HG03378 (cell line): ENCODE results near the gene PTGS2.

Experiments
- ATAC-seq: cut with Tn5 transposase; IDR thresholded peaks from one replicate; pipeline ENCODE4 v1.9.1; 2021; ENCODE audit warnings: mild to moderate bottlenecking, moderate library complexity; ENCODE audit not compliant: unreplicated experiment

Gene PTGS2

DNA sequence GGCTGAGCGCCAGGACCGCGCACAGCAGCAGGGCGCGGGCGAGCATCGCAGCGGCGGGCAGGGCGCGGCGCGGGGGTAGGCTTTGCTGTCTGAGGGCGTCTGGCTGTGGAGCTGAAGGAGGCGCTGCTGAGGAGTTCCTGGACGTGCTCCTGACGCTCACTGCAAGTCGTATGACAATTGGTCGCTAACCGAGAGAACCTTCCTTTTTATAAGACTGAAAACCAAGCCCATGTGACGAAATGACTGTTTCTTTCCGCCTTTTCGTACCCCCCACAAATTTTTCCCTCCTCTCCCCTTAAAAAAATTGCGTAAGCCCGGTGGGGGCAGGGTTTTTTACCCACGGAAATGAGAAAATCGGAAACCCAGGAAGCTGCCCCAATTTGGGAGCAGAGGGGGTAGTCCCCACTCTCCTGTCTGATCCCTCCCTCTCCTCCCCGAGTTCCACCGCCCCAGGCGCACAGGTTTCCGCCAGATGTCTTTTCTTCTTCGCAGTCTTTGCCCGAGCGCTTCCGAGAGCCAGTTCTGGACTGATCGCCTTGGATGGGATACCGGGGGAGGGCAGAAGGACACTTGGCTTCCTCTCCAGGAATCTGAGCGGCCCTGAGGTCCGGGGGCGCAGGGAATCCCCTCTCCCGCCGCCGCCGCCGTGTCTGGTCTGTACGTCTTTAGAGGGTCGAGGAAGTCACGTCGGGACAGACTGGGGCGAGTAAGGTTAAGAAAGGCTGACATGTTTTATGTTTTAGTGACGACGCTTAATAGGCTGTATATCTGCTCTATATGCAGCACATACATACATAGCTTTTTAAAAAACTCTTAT lies at the start of gene PTGS2:
Gene PTGS2 (minus strand): TSS at position 179 of the 817 bp plus-strand sequence. CDS start 133 bp downstream, at position 46.
- peak; percentile 92 for ATAC-seq

DNA sequence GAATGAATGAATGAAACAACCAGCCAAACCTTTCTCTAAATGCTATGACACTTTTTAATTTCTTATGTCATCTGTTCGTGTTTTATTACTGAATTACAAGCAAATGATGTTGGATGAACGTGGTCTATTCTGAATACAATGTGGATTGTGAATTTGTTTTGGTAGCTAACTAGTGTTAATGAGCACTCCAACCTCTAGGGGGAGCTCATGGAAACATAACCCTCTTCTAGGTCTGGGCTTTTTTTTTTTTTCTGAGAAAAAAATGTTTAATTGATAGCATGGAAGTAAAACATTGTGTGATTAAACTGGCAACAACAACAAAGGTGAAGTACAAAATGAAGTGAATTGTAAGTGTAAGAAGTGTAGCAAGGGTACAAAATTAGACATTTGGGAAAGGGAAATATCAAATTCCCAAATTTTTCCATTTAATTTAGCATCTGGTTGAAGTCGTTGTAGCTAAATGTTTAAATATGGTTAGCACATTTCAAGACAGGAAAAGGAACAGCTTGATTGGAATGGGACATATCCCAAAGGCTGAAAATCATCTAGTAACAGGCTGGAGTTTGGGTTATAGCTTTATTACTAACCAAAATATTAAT lies 42.6 kb upstream of the PTGS2 start:
- peak; percentile 79 for ATAC-seq

DNA sequence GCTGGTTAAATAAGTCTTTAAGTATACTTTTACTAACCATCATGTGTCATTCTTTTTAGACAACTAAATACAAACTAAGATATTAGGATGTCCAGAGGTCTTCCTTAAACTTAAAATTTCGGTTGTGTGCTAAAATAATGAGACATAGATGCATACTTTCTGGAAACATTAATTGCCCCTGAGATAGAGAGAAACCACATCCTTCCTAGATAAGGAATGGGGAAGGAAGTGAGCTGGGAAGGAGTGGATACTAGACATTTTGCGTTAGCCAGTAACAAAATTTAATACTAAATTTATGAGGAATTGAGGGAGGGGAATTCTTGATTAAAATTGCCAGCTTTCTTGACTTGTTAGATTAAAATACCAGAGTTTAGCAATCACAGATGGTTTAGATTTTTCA lies 37.1 kb upstream of the PTGS2 start:
- ATAC-seq: no peak

DNA sequence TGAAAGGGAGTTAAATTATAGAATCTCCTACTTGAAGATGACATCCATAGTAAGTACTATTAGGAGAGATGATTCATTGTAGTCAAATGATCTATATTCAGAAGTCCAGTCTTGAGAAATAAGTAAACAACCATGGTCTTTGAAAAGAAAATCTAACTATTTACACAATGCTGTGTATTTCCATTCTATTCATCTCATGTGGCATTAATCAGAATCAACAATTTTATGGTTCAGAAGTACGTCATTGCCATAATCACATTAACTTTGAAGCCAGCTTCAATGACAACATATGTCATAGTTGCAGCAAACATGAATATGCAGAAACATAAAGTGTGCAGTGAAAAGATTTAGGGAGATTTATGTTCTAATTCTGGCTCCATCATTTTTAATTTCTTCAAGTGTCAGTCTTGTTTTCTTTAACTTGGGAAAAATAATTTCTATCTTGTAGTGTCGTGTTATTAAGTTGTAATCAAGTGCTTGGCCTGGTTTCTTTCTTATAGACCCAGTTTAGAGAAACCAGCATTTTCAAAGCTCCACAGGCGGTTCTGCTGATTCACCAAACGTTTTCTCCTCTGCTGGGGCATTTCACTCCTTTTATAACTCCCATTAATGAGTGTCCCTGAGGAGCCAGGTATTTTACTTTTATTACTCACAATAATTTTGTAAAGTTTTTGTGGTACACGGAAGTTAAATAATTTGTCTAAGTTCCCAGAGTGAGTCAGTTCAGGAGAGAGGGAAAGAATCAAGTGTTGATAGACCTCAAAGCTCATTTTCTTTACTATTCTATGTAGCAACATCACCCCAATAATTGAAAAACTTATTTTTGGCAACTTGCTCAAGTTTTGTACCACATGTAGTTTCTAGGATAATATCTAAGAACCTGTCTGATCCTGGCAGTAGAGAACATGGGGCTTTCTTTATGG lies 35.9 kb upstream of the PTGS2 start:
- no peak for ATAC-seq

DNA sequence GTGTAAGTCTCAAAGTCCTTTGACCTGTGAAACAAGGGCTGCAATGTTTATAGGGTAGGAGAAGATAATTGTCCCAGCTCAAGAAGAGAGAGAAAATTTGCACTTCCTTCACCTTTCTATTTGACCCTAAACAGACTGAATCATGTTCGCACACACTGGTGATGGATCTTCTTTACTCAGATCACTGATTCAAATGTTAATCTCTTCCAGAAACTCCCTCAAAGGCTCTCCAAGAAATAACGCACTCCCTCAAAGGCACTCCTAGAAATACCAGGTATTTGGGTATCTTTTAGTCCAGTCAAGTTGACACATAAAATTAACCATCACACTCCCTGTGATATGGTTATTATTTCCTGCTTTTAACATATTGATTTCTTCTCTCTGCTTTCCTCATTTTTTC lies 30.5 kb upstream of the PTGS2 start:
- ATAC-seq: no peak

DNA sequence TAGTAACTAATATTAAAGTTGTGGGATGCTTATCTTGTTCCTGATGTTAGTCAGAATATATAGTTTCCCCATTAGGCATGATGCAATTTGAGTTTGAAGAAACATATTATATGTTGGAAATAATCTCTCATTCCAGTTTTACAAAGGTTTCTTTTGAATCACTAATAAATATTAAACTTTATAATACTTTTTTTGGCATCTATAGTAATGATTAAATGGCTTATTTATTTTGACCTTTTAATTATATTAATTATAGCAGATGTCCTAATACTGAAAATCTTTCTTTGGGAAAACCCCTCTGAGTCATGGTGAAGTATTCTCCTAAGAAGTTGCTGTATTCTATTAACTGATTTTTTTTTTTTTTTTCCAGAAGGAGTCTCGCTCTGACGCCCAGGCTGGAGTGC lies 28.5 kb upstream of the PTGS2 start:
- no peak for ATAC-seq

DNA sequence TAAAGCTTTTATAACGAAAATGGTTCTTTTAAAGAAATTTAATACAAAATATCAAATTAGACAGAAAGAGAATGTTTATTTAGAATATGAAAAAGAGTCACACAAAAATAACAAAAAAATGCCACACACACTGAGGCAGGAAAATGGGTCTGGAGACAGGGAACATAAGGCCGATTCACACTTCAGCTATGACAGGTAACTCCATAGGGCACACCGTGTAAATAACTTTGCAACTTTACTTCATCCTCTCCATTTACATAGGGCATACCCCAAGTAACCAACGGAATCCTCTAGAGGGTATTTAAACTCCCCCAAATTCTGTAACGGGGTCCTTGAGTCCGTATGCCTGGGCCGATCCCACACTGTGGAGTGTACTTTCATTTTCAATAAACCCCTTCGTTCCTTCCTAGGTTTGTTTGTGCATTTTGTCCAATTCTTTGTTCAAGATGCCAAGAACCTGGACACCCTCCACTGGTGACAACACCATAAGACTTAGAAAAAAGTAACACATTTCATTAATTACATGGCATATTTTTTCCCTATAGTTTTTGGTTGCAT lies 23.1 kb upstream of the PTGS2 start:
- no peak for ATAC-seq

DNA sequence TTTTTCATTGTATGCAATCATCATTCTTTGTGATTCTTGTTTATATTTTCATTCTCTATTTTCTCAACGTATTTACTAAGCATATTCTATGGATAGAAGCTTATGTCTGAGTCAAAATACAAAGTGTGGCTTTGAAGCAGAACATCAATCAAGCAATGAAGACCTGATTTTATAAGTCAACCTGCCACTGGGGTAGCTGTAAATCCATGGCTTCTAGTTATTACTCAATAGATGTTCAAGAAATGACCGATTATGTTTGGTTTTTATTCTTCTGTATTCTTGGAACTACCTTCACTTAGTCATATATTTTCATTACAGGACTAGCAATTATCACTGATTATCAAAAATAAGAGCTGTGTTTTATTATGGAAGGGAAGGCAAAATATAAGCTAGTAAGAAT lies 20.5 kb upstream of the PTGS2 start:
- ATAC-seq: no peak

DNA sequence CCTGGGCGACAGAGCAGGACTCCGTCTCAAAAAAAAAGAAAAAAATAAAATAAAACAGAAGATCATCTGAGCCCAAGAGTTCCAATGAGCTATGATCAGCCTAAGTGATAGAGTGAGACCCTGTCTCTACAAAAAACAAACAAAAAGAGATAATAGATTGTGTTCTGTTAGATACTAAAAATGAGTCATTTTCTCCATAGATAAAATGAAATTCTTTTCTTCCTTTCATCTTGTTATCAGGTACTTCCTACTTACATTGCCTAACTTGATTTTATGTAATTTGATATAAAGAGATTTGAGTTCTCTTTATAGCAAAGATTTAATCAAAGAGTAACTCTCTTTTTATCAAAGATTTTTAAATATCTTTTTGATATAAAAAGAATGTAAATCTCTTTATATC lies 19.3 kb upstream of the PTGS2 start:
- ATAC-seq: no peak

DNA sequence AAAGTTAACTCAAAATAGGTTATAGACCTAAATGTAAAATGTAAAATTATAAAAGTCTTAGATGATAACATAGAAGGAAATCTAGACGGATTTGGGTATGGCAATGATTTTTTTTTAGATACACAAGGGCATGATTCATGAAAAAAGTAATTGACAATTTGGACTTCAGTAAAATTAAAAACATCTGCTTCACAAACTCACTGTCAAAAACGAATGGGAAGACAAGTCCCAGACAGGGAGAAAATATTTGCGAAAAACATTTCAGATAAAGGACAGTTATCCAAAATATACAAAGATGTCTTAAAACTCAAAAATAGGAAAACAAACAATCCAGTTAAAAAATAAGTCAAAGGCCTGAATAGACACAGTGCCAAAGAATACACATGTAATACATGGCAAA lies 9.7 kb upstream of the PTGS2 start:
- no peak for ATAC-seq

DNA sequence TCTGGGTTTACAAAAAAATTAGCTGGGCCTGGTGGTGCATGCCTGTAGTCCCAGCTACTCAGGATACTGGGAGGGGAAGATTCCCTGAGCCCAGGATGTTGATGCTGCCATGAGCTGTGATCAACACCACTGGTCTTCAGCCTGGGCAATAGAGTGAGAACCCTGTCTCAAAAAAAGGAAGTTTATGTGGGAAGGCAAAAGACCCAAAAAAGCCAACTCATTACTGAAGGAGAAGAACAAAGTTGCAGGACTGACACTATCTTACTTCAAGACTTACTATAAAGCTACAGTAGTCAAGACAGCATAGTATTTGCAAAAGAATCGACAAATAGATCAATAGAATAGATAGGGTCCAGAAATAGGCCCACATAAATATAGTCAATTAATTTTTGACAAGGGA lies 9.2 kb upstream of the PTGS2 start:
- no peak for ATAC-seq

DNA sequence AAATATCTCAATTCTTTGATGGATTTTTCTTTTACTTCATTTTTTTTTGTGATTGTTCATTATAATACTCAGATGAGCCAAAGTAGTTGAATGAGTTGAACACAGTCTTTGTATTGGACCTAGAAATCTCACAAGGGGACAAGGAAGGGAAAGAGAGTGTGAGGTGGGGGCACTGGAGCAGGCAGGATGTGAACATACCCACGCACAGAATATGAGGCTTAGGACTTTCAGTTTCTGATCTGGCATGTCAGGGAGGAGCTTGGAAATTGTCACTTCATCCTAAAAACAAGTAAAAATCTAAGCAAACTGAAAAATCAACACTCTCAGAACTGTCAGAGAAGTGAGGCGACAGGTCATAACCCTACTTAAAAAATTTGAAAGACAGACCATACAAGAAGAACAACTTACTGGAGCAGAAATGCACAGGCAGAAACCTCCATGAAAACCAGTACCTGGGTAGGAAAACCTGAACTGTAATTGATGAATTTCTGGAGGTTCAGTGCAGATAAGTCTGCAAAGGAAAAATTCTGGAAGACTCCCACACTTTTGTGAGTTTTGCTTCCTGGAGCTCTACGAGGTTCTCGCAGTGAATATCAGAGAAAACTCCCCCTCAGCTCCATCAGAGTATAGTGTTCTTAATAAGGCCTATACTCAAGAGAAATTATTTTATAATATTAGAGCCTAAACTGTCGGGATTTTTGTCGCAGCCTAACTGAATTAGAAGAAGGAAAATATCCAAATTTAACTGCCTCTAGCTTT lies 3.6 kb upstream of the PTGS2 start:
- ATAC-seq: no peak

DNA sequence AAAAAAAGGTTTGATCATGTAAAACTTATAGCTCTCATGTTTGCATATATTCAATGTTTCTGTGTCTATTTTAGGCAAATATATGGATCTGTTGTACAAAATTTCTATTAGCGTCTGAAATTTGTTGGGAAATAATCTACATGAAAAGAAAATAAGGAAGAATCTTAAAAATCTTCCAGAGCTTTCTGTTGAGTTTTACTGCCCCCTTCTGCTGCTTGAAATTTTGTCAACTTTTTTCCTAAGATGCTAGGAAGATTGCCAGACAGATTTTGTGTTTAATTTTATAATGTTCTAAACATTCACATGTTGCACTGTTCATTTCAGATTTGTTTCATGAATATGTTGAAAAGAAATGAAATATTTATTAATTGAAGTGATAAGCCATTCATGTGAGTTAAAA lies 2.5 kb upstream of the PTGS2 start:
- ATAC-seq: no peak

DNA sequence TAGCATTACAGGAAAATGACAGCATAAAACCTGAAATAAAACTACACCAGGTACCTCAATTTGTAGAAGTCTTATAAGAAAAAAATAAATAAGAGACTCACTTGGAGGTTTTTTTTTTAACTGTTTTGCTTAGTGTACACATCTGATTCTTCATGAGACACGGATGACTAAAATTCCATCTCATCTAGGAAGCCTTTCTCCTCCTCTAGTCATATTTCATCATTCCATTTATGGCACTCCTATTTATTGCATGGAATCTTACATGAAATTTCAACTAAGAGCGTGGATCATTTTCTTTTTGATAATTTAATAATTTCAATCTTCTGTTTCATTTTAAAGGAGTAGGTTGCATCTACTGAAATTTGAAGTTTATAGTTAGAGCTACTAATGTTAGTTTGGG lies 1.6 kb upstream of the PTGS2 start:
- no peak for ATAC-seq

DNA sequence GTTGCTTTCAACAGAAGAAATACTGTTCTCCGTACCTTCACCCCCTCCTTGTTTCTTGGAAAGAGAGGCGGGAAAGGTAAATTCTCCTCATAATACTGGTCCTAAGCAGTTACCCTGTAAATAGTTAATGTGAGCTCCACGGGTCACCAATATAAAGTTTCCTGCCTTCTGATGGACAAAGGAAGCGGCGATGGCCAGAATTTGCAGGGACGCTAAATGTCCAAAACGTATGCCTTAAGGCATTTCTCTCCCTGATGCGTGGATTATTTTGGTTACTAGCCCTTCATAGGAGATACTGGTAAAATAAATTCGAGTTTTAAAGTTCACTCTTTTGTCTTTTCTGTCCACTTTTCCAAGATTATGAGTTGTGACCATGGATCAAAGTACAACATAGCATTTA lies 898 bp upstream of the PTGS2 start:
- no peak for ATAC-seq

DNA sequence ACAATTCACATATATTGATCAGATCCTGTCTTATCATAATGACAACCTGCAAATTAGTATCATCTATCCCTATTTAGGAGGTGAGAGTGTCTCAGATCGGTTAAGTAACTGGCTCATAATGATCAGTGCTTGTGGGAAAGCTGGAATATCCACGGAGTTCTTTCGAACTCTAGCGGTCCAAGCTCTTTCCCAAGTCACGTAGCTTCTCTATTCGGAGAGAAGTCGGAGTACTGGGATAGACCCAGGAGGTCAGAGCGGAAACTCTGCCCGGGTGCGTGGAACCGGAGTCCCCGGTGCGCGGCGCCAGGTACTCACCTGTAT lies 339 bp downstream of the PTGS2 start:
- ATAC-seq: no peak

DNA sequence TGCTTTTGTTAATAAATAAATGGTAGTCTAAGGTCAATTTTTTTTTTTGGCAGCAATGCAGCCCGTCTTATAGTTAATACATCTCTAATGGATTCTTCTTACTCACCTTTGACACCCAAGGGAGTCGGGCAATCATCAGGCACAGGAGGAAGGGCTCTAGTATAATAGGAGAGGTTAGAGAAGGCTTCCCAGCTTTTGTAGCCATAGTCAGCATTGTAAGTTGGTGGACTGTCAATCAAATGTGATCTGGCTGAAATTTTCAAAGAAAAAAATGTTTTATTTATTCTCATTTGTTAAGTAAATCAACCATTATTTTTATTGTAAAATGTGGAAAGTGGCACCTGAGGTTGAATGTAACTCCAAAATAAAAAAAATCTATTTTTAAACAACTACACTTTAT lies 2.1 kb downstream of the PTGS2 start:
- ATAC-seq: no peak

DNA sequence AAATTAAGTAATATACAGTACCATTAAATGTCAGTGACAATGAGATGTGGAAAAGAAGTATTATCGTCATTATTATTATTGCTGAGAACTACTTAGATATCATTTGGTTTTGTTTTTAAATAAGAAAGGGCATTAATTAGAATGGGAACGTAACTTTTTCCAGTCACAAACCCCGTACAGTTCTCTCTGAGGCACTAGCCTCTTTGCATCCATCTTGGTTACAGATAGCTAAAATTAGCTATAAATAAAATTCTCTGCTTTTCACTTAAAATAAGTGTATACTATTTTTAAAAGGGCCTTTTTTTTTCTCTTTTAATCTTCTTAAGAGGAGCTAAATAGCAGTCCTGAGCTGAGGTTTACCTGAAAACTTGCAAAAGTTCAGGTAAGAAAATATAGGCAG lies 7.6 kb downstream of the PTGS2 start:
- ATAC-seq: no peak

DNA sequence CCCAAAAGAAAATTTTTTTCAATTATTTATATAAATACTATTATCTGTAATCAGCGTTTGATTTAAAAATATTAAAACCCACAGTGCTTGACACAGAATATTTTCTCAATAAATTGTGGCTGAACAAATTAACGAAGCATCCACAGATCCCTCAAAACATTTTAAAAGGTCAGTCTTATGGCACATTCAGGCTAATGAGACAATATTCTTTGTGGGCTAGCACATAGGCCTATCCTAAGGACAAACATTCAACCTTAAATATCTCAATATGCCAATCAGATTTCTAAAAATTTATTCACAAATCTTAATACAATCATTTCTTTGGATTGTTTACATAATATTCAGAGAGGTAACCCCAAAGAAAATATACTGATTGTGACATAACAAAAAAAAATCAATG lies 8.1 kb downstream of the PTGS2 start:
- ATAC-seq: no peak

DNA sequence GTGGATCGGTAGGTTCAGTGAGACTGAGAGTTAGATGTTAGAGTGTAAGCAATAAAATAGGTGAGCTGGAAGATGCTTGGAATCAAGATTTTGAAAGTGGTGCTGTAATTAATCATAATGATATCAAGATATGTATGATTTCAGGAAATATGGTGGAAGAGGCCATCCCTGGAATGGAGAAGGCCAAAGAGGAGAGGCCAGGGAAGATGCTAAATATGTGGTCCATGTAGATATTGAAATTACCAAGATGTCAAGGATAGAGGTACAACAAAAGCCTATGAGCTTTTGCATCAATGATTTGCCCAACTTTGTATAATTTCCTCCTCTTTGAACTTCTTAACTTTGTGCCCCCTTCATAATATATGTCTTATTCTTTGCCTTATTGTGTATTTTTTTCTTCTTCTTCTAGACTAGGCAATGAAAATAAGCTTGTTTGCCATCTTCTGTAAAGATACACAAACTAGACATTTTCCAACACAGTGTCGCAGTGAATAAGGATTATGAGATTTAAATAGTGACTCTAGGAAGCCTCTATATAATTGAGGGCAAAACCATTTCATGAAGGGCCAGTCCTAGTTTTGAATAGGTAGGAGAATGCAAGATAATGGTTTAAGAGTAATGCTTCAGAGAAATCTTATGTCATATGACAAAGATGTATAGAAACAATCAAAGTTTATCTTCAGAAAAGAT lies 8.9 kb downstream of the PTGS2 start:
- ATAC-seq: no peak
